CD14-positive monocyte (primary cell): ENCODE measurements around the gene XCR1. TPM values are rescaled to one million over a fixed set of nuclear protein-coding genes. Genes with fewer than 3 reads are reported as not detected.

ENCODE experiments used
- DNase-seq, 3 donors: peaks; one replicate each; pipeline ENCODE4 v3.0.0-alpha.2; 2011 to 2022
- H2AFZ ChIP-seq: 2 replicates; pipeline ENCODE4 v1.6.0; 2012; ENCODE audit warnings: mild to moderate bottlenecking, low read depth, low read length, inconsistent platforms; ENCODE audit not compliant: insufficient read depth, poor library complexity, severe bottlenecking
- H3K27ac ChIP-seq, 2 donors: 1 replicate in 1 of 2; 2 replicates in 1 of 2; pipeline ENCODE4 v1.5.1; 2012 to 2013; ENCODE audit warnings: low read length in 2 of 2, control low read depth in 1 of 2, inconsistent platforms in 1 of 2, low read depth in 1 of 2, mild to moderate bottlenecking in 1 of 2
- H3K27me3 ChIP-seq, 2 donors: one replicate each; pipeline versions ENCODE4 v1.6.0 to v1.6.1; 2011 to 2013; ENCODE audit warnings: low read length in 2 of 2; ENCODE audit not compliant: control insufficient read depth in 2 of 2, insufficient read depth in 2 of 2
- H3K36me3 ChIP-seq, 2 donors: replicated peaks in 1 of 2; 1 replicate in 1 of 2; 2 replicates in 1 of 2; pipeline versions ENCODE4 v1.5.1 to v1.6.1; 2012 to 2013; ENCODE audit warnings: low read length in 2 of 2, control low read depth in 1 of 2, inconsistent platforms in 1 of 2, mild to moderate bottlenecking in 1 of 2; ENCODE audit not compliant: insufficient read depth in 2 of 2, control insufficient read depth in 1 of 2
- H3K4me1 ChIP-seq, 2 donors: 1 replicate in 1 of 2; 2 replicates in 1 of 2; pipeline versions ENCODE4 v1.5.1 to v1.6.1; 2012 to 2013; ENCODE audit warnings: low read length in 2 of 2, control low read depth in 1 of 2, inconsistent platforms in 1 of 2, mild to moderate bottlenecking in 1 of 2, moderate library complexity in 1 of 2; ENCODE audit not compliant: insufficient read depth in 2 of 2, control insufficient read depth in 1 of 2
- H3K4me2 ChIP-seq: replicated peaks from 2 replicates; pipeline ENCODE3; 2012; ENCODE audit warnings: low read length, moderate library complexity, mild to moderate bottlenecking; ENCODE audit not compliant: poor library complexity, severe bottlenecking; ENCODE audit errors: extremely low read depth
- H3K4me3 ChIP-seq, 3 experiments: fragments of 200-600 bp in 1 of 3; sonication (generic) in 1 of 3; replicated peaks in 1 of 3; 1 replicate in 2 of 3; 2 replicates in 1 of 3; pipeline ENCODE4 v1.5.1; 2011 to 2013; ENCODE audit warnings: low read length in 3 of 3, mild to moderate bottlenecking in 3 of 3, control low read depth in 2 of 3, low read depth in 2 of 3, inconsistent platforms in 1 of 3, moderate library complexity in 1 of 3
- H3K79me2 ChIP-seq: 2 replicates; pipeline ENCODE4 v1.6.0; 2012; ENCODE audit warnings: mild to moderate bottlenecking, control low read depth, inconsistent platforms, low read length, moderate library complexity; ENCODE audit not compliant: insufficient read depth
- H3K9ac ChIP-seq: 2 replicates; pipeline ENCODE4 v1.6.0; 2017; ENCODE audit warnings: low read length, mild to moderate bottlenecking; ENCODE audit not compliant: insufficient read depth, poor library complexity, severe bottlenecking
- H3K9me3 ChIP-seq, 2 donors: replicated peaks in 1 of 2; 1 replicate in 1 of 2; 2 replicates in 1 of 2; pipeline versions ENCODE4 v1.5.1 to v1.6.1; 2012 to 2013; ENCODE audit warnings: low read length in 2 of 2, control low read depth in 1 of 2; ENCODE audit not compliant: control insufficient read depth in 1 of 2, insufficient read depth in 1 of 2
- H4K20me1 ChIP-seq: 2 replicates; pipeline ENCODE4 v1.6.0; 2012; ENCODE audit warnings: mild to moderate bottlenecking, low read length, control low read depth, moderate library complexity; ENCODE audit not compliant: insufficient read depth
- H3K27ac Mint-ChIP-seq, 7 donors: one replicate each; pipeline ENCODE4 v1.8.0; 2020; ENCODE audit warnings: mild to moderate bottlenecking in 7 of 7, mixed read lengths in 7 of 7, moderate library complexity in 6 of 7, inconsistent platforms in 2 of 7
- H3K27me3 Mint-ChIP-seq, 3 donors: one replicate each; pipeline ENCODE4 v1.8.0; 2021 to 2022; ENCODE audit warnings: low read depth in 3 of 3, mild to moderate bottlenecking in 3 of 3, mixed read lengths in 3 of 3, moderate library complexity in 3 of 3, inconsistent platforms in 1 of 3
- H3K36me3 Mint-ChIP-seq, 2 donors: one replicate each; pipeline ENCODE4 v1.8.0; 2020; ENCODE audit warnings: mixed read lengths in 2 of 2, inconsistent platforms in 1 of 2, mild to moderate bottlenecking in 1 of 2
- H3K4me1 Mint-ChIP-seq: one replicate; pipeline ENCODE4 v1.8.0; 2020; ENCODE audit warnings: mild to moderate bottlenecking, mixed read lengths
- H3K4me3 Mint-ChIP-seq, 2 donors: one replicate each; pipeline ENCODE4 v1.8.0; 2020; ENCODE audit warnings: mild to moderate bottlenecking in 2 of 2, mixed read lengths in 2 of 2, moderate library complexity in 1 of 2
- H3K9me3 Mint-ChIP-seq, 7 donors: one replicate each; pipeline ENCODE4 v1.8.0; 2020 to 2022; ENCODE audit warnings: mixed read lengths in 7 of 7, mild to moderate bottlenecking in 6 of 7, moderate library complexity in 6 of 7, inconsistent platforms in 2 of 7
- CTCF ChIP-seq: fragments of 200-600 bp; IDR thresholded peaks from one replicate; pipeline ENCODE4 v1.8.0; 2022; ENCODE audit warnings: antibody characterized with exemption, mild to moderate bottlenecking
- WGBS: methylation state at CpG from one replicate; pipeline ENCODE4 v1.1.5; 2013; ENCODE audit warnings: missing lambda C conversion rate; ENCODE audit not compliant: insufficient coverage; 5-methylcytosine and 5-hydroxymethylcytosine counted together
- intact Hi-C, 2 donors: fragments of 100-400 bp; cut with micrococcal nuclease; formaldehyde crosslinking; loops; one replicate each; pipeline versions ENCODE4 v1.15.0 to v1.15.1; 2023
- polyA plus RNA-seq, 3 donors: library from polyadenylated mRNA; depleted of rRNA in 1 of 3; unstranded in 2 of 3; stranded (reverse) in 1 of 3; fragments of 300-500 nt in 2 of 3; fragments of >200 nt in 1 of 3; fragmentation: Illumina TruSeq in 2 of 3; gene quantifications; 1 replicate in 2 of 3; 2 replicates in 1 of 3; pipeline ENCODE4 v1.2.3, GENCODE V29; 2012 to 2021

The XCR1 gene
- polyA plus RNA-seq, 3 donors, result 0.03 to 0.05 TPM; not detected in 1

- intact Hi-C loops, result no loop called here
- Histone ChIP-seq H3K27me3 (no peaks in the 10 kb centered on the region), H3K79me2 (no peaks in the 10 kb centered on the region), H4K20me1 (no peaks in the 10 kb centered on the region), H3K9me3 (peaks cover 7 to 30% of the 10 kb centered on the region in 2 donors), H3K27ac (no peak overlapping the region), H3K36me3 (no peaks in the 10 kb centered on the region), H3K4me3 (no peak overlapping the region), H3K4me2 (no peak overlapping the region), H3K9ac (no peak overlapping the region), H2AFZ (no peak overlapping the region), H3K4me1 (peaks cover 9 to 17% of the 10 kb centered on the region in 2 donors)
- H3K4me1 Mint-ChIP-seq, result peaks cover 18% of the 10 kb centered on the region
- DNase-seq, result no peak
- TF ChIP-seq CTCF, result no peak
- H3K27ac Mint-ChIP-seq, result no peak overlapping the region
- peaks cover 3 to 5% of the 10 kb centered on the region in 2 donors for H3K36me3 Mint-ChIP-seq
- 100% methylated on average over 4 of the region's 4 CpGs for WGBS
- H3K27me3 Mint-ChIP-seq, result peaks cover 0 to 13% (median 0%) of the 10 kb centered on the region in 3 donors
- peaks cover 13 to 32% (median 17%) of the 10 kb centered on the region in 7 donors for H3K9me3 Mint-ChIP-seq
- no peak overlapping the region for H3K4me3 Mint-ChIP-seq
Observed at GRCh38 chr3:46031269-46031668, 4.0 kb upstream of the XCR1 start.

GRCh38 chr3:46030626-46031025 lies 3.3 kb upstream of the XCR1 start:
- peaks cover 3 to 5% of the 10 kb centered on the region in 2 donors for H3K36me3 Mint-ChIP-seq
- peaks cover 7 to 30% of the 10 kb centered on the region in 2 donors for H3K9me3 ChIP-seq
- intact Hi-C loops, result no loop called here
- H3K4me1 ChIP-seq, result peaks cover 9 to 17% of the 10 kb centered on the region in 2 donors
- H3K4me1 Mint-ChIP-seq, result peaks cover 18% of the 10 kb centered on the region
- H3K9ac ChIP-seq, result no peak overlapping the region
- no peak overlapping the region for H2AFZ ChIP-seq
- H3K4me3 Mint-ChIP-seq, result no peak overlapping the region
- peaks cover 13 to 32% (median 17%) of the 10 kb centered on the region in 7 donors for H3K9me3 Mint-ChIP-seq
- no peak overlapping the region for H3K4me3 ChIP-seq
- H3K79me2 ChIP-seq, result no peaks in the 10 kb centered on the region
- H3K36me3 ChIP-seq, result no peaks in the 10 kb centered on the region
- H4K20me1 ChIP-seq, result no peaks in the 10 kb centered on the region
- H3K4me2 ChIP-seq, result no peak overlapping the region
- H3K27ac Mint-ChIP-seq, result no peak overlapping the region
- DNase-seq, result no peak
- WGBS, result 95% methylated on average over 3 of the region's 6 CpGs
- no peak for TF ChIP-seq CTCF
- peaks cover 0 to 11% (median 0%) of the 10 kb centered on the region in 3 donors for H3K27me3 Mint-ChIP-seq
- H3K27ac ChIP-seq, result no peak overlapping the region
- H3K27me3 ChIP-seq, result no peaks in the 10 kb centered on the region
